Measurements from ENCODE around the gene ADCY3. TPM values are rescaled to one million over a fixed set of nuclear protein-coding genes. Genes with fewer than 3 reads are reported as not detected.

ADCY3 gene
- total RNA-seq, 3 donors from 2014 or later (not counting 1 experiment from before 2014, with no cell fraction given), result 5.4 to 9.2 (median 7.6) TPM

- H3K36me3 Mint-ChIP-seq, result no peaks in the 10 kb centered on the region
- Histone ChIP-seq H3K9me3 (ENCODE audit: control insufficient read depth, insufficient read depth, low read length) (no peaks in the 10 kb centered on the region), H3K4me3 (ENCODE audit: low read length) (no peak overlapping the region), H3K4me1 (ENCODE audit: control insufficient read depth, insufficient read depth, low read length) (no peaks in the 10 kb centered on the region), H3K36me3 (ENCODE audit: control insufficient read depth, insufficient read depth, low read length) (peaks cover 2% of the 10 kb centered on the region), H3K27me3 (ENCODE audit: control insufficient read depth, insufficient read depth, low read length) (no peaks in the 10 kb centered on the region), H3K27ac (ENCODE audit: low read length) (no peak overlapping the region)
- DNase-seq (no peak), ATAC-seq (no peak)
- WGBS (ENCODE audit: insufficient coverage), result 100% methylated on average over 2 of the region's 2 CpGs
- H3K27me3 Mint-ChIP-seq (ENCODE audit: low read depth in 2 of 2), result no peaks in the 10 kb centered on the region
- H3K4me3 Mint-ChIP-seq, result no peak overlapping the region
- no peaks in the 10 kb centered on the region for H3K9me3 Mint-ChIP-seq
- peaks cover 0 to 2% of the 10 kb centered on the region in 2 donors for H3K4me1 Mint-ChIP-seq
- no peak overlapping the region for H3K27ac Mint-ChIP-seq
- TF ChIP-seq, protein P1, sequence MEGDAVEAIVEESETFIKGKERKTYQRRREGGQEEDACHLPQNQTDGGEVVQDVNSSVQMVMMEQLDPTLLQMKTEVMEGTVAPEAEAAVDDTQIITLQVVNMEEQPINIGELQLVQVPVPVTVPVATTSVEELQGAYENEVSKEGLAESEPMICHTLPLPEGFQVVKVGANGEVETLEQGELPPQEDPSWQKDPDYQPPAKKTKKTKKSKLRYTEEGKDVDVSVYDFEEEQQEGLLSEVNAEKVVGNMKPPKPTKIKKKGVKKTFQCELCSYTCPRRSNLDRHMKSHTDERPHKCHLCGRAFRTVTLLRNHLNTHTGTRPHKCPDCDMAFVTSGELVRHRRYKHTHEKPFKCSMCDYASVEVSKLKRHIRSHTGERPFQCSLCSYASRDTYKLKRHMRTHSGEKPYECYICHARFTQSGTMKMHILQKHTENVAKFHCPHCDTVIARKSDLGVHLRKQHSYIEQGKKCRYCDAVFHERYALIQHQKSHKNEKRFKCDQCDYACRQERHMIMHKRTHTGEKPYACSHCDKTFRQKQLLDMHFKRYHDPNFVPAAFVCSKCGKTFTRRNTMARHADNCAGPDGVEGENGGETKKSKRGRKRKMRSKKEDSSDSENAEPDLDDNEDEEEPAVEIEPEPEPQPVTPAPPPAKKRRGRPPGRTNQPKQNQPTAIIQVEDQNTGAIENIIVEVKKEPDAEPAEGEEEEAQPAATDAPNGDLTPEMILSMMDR (IDR thresholded peaks at IDR 0.05), result no peak
- intact Hi-C loops (cut with micrococcal nuclease), result no loop called here
Observed at GRCh38 chr2:24875901-24876300, 44.1 kb downstream of the ADCY3 start.

GRCh38 chr2:24875272-24875671 lies 44.8 kb downstream of the ADCY3 start:
- Mint-ChIP-seq H3K9me3 (no peaks in the 10 kb centered on the region), H3K27ac (no peak overlapping the region), H3K27me3 (ENCODE audit: low read depth in 2 of 2) (no peaks in the 10 kb centered on the region), H3K4me1 (no peaks in the 10 kb centered on the region), H3K4me3 (no peak overlapping the region), H3K36me3 (no peaks in the 10 kb centered on the region)
- TF ChIP-seq, protein P1 (IDR thresholded peaks at IDR 0.05), result no peak
- intact Hi-C loops (cut with micrococcal nuclease), result no loop called here
- H3K4me3 ChIP-seq (ENCODE audit: low read length), result no peak overlapping the region
- peaks cover 2% of the 10 kb centered on the region for H3K36me3 ChIP-seq (ENCODE audit: control insufficient read depth, insufficient read depth, low read length)
- H3K9me3 ChIP-seq (ENCODE audit: control insufficient read depth, insufficient read depth, low read length), result no peaks in the 10 kb centered on the region
- 84% methylated on average over 9 of the region's 10 CpGs for WGBS (ENCODE audit: insufficient coverage)
- DNase-seq (no peak), ATAC-seq (no peak)
- H3K27ac ChIP-seq (ENCODE audit: low read length), result no peak overlapping the region
- H3K4me1 ChIP-seq (ENCODE audit: control insufficient read depth, insufficient read depth, low read length), result no peaks in the 10 kb centered on the region
- H3K27me3 ChIP-seq (ENCODE audit: control insufficient read depth, insufficient read depth, low read length), result no peaks in the 10 kb centered on the region

GRCh38 chr2:24874035-24874434 lies 46.0 kb downstream of the ADCY3 start:
- no peaks in the 10 kb centered on the region for H3K36me3 Mint-ChIP-seq
- H3K9me3 ChIP-seq (ENCODE audit: control insufficient read depth, insufficient read depth, low read length), result no peaks in the 10 kb centered on the region
- H3K27me3 ChIP-seq (ENCODE audit: control insufficient read depth, insufficient read depth, low read length), result no peaks in the 10 kb centered on the region
- H3K4me1 Mint-ChIP-seq, result no peaks in the 10 kb centered on the region
- H3K4me3 ChIP-seq (ENCODE audit: low read length), result no peak overlapping the region
- H3K27me3 Mint-ChIP-seq (ENCODE audit: low read depth in 2 of 2), result no peaks in the 10 kb centered on the region
- H3K36me3 ChIP-seq (ENCODE audit: control insufficient read depth, insufficient read depth, low read length), result peaks cover 2% of the 10 kb centered on the region
- intact Hi-C loops (cut with micrococcal nuclease), result no loop called here
- 96% methylated on average over 9 of the region's 9 CpGs for WGBS (ENCODE audit: insufficient coverage)
- no peaks in the 10 kb centered on the region for H3K9me3 Mint-ChIP-seq
- no peak overlapping the region for H3K4me3 Mint-ChIP-seq
- H3K27ac Mint-ChIP-seq, result no peak overlapping the region
- TF ChIP-seq, protein P1 (IDR thresholded peaks at IDR 0.05), result no peak
- ATAC-seq, result no peak
- no peaks in the 10 kb centered on the region for H3K4me1 ChIP-seq (ENCODE audit: control insufficient read depth, insufficient read depth, low read length)
- DNase-seq, result no peak
- no peak overlapping the region for H3K27ac ChIP-seq (ENCODE audit: low read length)

DNA sequence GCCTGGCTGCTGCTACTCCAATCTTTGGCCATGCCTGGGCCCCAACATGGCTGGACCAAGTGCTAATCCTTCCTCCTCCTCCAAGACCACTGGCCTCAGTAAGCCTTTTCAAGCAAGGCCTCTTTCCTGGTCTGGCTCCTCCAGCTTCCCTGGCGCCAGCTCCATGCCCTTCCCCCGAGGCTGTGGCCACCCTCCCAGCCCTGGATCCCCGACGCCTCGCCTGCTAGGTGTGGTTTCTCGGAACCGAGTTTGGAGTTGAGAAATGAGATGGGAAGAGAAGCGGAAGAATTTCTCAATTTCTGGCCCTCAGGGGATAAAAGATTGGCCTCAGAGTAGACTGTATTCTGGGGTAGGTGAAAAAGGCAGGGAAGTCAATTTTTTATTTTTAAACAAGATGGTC lies 46.4 kb downstream of the ADCY3 start:
- Histone ChIP-seq H3K27me3 (ENCODE audit: control insufficient read depth, insufficient read depth, low read length) (no peaks in the 10 kb centered on the region), H3K36me3 (ENCODE audit: control insufficient read depth, insufficient read depth, low read length) (peaks cover 2% of the 10 kb centered on the region), H3K9me3 (ENCODE audit: control insufficient read depth, insufficient read depth, low read length) (no peaks in the 10 kb centered on the region), H3K27ac (ENCODE audit: low read length) (no peak overlapping the region), H3K4me1 (ENCODE audit: control insufficient read depth, insufficient read depth, low read length) (no peaks in the 10 kb centered on the region), H3K4me3 (ENCODE audit: low read length) (no peak overlapping the region)
- Mint-ChIP-seq H3K4me1 (no peaks in the 10 kb centered on the region), H3K9me3 (no peaks in the 10 kb centered on the region), H3K36me3 (no peaks in the 10 kb centered on the region), H3K4me3 (no peak overlapping the region), H3K27me3 (ENCODE audit: low read depth in 2 of 2) (no peaks in the 10 kb centered on the region), H3K27ac (no peak overlapping the region)
- intact Hi-C loops (cut with micrococcal nuclease), result no loop called here
- ATAC-seq, result no peak
- TF ChIP-seq, protein P1 (IDR thresholded peaks at IDR 0.05), result no peak
- 95% methylated on average over 8 of the region's 8 CpGs for WGBS (ENCODE audit: insufficient coverage)
- no peak for DNase-seq
